WTC11 (cell line): ENCODE measurements around the gene TERB2. TPM values are rescaled to one million over a fixed set of nuclear protein-coding genes. Genes with fewer than 3 reads are reported as not detected.
"Not testable (repeated sequence)": the region's sequence is repeated elsewhere in the genome, so short reads cannot be mapped to it uniquely, and the experiment has no call there.

ENCODE experiments used
- ATAC-seq: fragments of 200-7000 bp; cut with Tn5 transposase; 2 replicates; pipeline ENCODE4 v1.10.0; 2021; ENCODE audit warnings: mild to moderate bottlenecking, moderate library complexity
- CTCF ChIA-PET: fragments of 300-600 bp; sonication (Branson Sonifier 250); formaldehyde crosslinking; loops from one replicate; lab custom pipeline; 2021; ENCODE audit warnings: antibody characterized with exemption; lab: Charles Lee
- POLR2A ChIA-PET: fragments of 350-600 bp; sonication (Branson Sonifier 250); formaldehyde crosslinking; loops from one replicate; lab custom pipeline; 2021; ENCODE audit warnings: antibody characterized with exemption; lab: Charles Lee
- DNase-seq: peaks from one replicate; pipeline ENCODE4 v3.0.0; 2021; ENCODE audit warnings: low spot score
- H3K27ac Mint-ChIP-seq: 2 replicates; pipeline ENCODE4 v1.8.0; 2021; ENCODE audit warnings: mixed read lengths
- H3K27me3 Mint-ChIP-seq: 2 replicates; pipeline ENCODE4 v1.8.0; 2021; ENCODE audit warnings: low read depth, mild to moderate bottlenecking, moderate library complexity, mixed read lengths
- H3K36me3 Mint-ChIP-seq: 2 replicates; pipeline ENCODE4 v1.8.0; 2021; ENCODE audit warnings: mixed read lengths
- H3K4me1 Mint-ChIP-seq: 2 replicates; pipeline ENCODE4 v1.8.0; 2022; ENCODE audit warnings: mixed read lengths
- H3K4me3 Mint-ChIP-seq: 2 replicates; pipeline ENCODE4 v1.8.0; 2021; ENCODE audit warnings: mild to moderate bottlenecking, moderate library complexity, mixed read lengths
- H3K9me3 Mint-ChIP-seq: 2 replicates; pipeline ENCODE4 v1.8.0; 2021; ENCODE audit warnings: mixed read lengths
- CREB1 ChIP-seq: sonication (generic); formaldehyde crosslinking; IDR thresholded peaks from 2 replicates; pipeline ENCODE4 v1.8.0; 2023; ENCODE audit warnings: mild to moderate bottlenecking, missing genetic modification reagents
- ETV6 ChIP-seq: sonication (generic); formaldehyde crosslinking; IDR thresholded peaks from 2 replicates; pipeline ENCODE4 v1.8.1; 2022; ENCODE audit warnings: mild to moderate bottlenecking, missing genetic modification reagents
- FOXK1 ChIP-seq: sonication (generic); formaldehyde crosslinking; IDR thresholded peaks from 2 replicates; pipeline ENCODE4 v1.8.0; 2022; ENCODE audit warnings: mild to moderate bottlenecking, moderate library complexity, missing genetic modification reagents
- OVOL2 ChIP-seq: fragments of 250-450 bp; sonication (Bioruptor Pico); IDR thresholded peaks from 2 replicates; pipeline ENCODE4 v1.9.0; 2021; ENCODE audit warnings: mild to moderate bottlenecking, borderline replicate concordance
- TP53 ChIP-seq: sonication (generic); formaldehyde crosslinking; IDR thresholded peaks from 2 replicates; pipeline ENCODE4 v1.8.1; 2023; ENCODE audit warnings: mild to moderate bottlenecking, missing genetic modification reagents
- ZNF138 ChIP-seq: sonication (generic); formaldehyde crosslinking; conservative IDR thresholded peaks from 2 replicates; pipeline ENCODE4 v1.8.1; 2022; ENCODE audit warnings: mild to moderate bottlenecking, moderate library complexity, missing genetic modification reagents
- ZNF396 ChIP-seq: fragments of 250-450 bp; sonication (Bioruptor Pico); IDR thresholded peaks from 2 replicates; pipeline ENCODE4 v1.8.0; 2021; ENCODE audit warnings: mild to moderate bottlenecking, moderate library complexity, borderline replicate concordance
- ZNF425 ChIP-seq: fragments of 250-450 bp; sonication (Bioruptor Pico); conservative IDR thresholded peaks from 2 replicates; pipeline ENCODE4 v1.9.0; 2021; ENCODE audit warnings: mild to moderate bottlenecking
- total RNA-seq: library from RNA; stranded (reverse); gene quantifications from 3 replicates; pipeline ENCODE4 v1.2.3, GENCODE V29; 2021
- TF ChIP-seq, protein P1 (sequence below): sonication (generic); formaldehyde crosslinking; IDR thresholded peaks from 2 replicates; pipeline ENCODE4 v1.8.1; 2022; ENCODE audit warnings: mild to moderate bottlenecking, moderate library complexity, missing genetic modification reagents
- TF ChIP-seq, protein P2 (sequence below): fragments of 250-450 bp; sonication (Bioruptor Pico); IDR thresholded peaks from 2 replicates; pipeline ENCODE4 v2.1.2; 2022; ENCODE audit warnings: mild to moderate bottlenecking, moderate library complexity
- TF ChIP-seq, protein P3 (sequence below): sonication (generic); formaldehyde crosslinking; IDR thresholded peaks from 2 replicates; pipeline ENCODE4 v1.8.1; 2022; ENCODE audit warnings: mild to moderate bottlenecking, missing genetic modification reagents, moderate library complexity, borderline replicate concordance
- TF ChIP-seq, protein P4 (sequence below): fragments of 250-450 bp; sonication (Bioruptor Pico); IDR thresholded peaks from 2 replicates; pipeline ENCODE4 v1.9.0; 2021; ENCODE audit warnings: mild to moderate bottlenecking

Gene TERB2
- total RNA-seq, 1 experiment from 2014 or later: not detected

DNA sequence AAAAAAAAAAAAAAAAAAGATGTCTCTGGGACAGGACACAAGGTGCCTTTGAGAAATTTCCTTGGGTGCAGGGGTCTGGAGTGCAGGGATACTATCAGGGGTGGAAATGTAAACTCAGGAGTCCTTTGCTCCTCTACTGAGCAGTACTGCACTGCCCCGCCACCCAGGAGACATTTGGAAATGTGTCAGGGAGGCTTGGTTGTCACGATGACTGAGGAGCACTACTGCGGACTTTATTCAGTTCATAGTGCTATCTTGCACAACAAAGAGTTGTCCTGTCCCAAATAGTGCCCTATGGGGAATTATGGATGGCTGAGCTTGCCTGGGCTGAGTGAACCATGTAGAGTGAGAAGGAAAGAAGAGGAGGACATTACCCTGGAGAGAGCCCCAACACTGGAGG, 69.1 kb downstream of the TERB2 start:
- peaks cover 23% of the 10 kb centered on the region for H3K4me1 Mint-ChIP-seq
- peaks cover 32% of the 10 kb centered on the region for H3K36me3 Mint-ChIP-seq
- POLR2A ChIA-PET, DNase-seq, H3K4me3 Mint-ChIP-seq, ATAC-seq: not testable (repeated sequence)
- H3K9me3 Mint-ChIP-seq: peaks cover 15% of the 10 kb centered on the region
- H3K27me3 Mint-ChIP-seq: peaks cover 12% of the 10 kb centered on the region; the same call in 1 of the 2 replicates
- CTCF ChIA-PET: interaction anchor here (0.6 to 0.7 kb wide), 2 partner anchors 289 to 315 kb away, joined by 3 to 4 read pairs; no protein-coding TSS in a partner anchor
- peak overlapping the region; percentile 8; the same call in 1 of the 2 replicates for H3K27ac Mint-ChIP-seq

DNA sequence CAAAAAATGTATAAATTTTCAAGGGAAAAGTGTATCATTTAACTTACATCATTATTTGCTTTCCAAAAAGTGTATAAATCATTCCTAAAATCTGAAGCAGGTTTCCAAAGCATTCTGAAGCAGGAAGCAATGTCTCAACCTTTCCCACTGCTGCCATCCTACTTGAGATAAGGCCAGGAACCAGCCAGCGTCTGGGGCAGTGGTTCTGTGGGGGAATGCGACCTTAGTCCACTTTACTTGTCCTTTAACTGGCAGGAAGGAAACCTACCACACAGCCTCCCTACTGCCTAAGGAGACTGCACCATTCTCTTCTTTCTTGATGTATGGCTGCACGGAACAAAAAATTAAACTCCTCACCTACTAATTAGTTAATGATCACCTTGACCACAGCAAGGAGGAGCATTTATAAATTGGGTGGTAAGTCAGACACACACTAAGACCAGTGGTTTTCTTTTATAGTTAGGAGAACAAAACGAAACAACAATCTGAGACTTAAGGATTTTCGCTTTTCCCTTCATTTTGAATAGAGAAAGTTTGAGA, 70.2 kb downstream of the TERB2 start:
- Mint-ChIP-seq H3K36me3 (peaks cover 39% of the 10 kb centered on the region), H3K9me3 (peaks cover 15% of the 10 kb centered on the region), H3K4me1 (peaks cover 23% of the 10 kb centered on the region), H3K27ac (no peak overlapping the region), H3K27me3 (0 out of 2 replicates have a peak, but pooled peaks cover 3% of the 10 kb centered on the region), H3K4me3 (no peak overlapping the region)
- ATAC-seq: no peak
- ChIA-PET CTCF (no interaction called here), POLR2A (no interaction called here)
- TF ChIP-seq ZNF138 (CRISPR knock-in tag): no peak
- DNase-seq: no peak

GRCh38 chr15:45027220-45027619, 70.7 kb downstream of the TERB2 start:
- ChIA-PET CTCF (interaction anchor here (1.1 kb wide), 1 partner anchor 91 kb away, joined by 3 read pairs; no protein-coding TSS in a partner anchor), POLR2A (no interaction called here)
- peaks cover 39% of the 10 kb centered on the region for H3K36me3 Mint-ChIP-seq
- no peak for DNase-seq
- ATAC-seq: no peak
- peaks cover 15% of the 10 kb centered on the region for H3K9me3 Mint-ChIP-seq
- peaks cover 23% of the 10 kb centered on the region for H3K4me1 Mint-ChIP-seq
- H3K4me3 Mint-ChIP-seq: no peak overlapping the region
- no peaks in the 10 kb centered on the region for H3K27me3 Mint-ChIP-seq
- H3K27ac Mint-ChIP-seq: no peak overlapping the region
- TF ChIP-seq ZNF425 (CRISPR knock-in tag) (no peak), CREB1 (CRISPR knock-in tag) (no peak), ZNF396 (CRISPR knock-in tag) (no peak), TP53 (no peak), FOXK1 (CRISPR knock-in tag) (no peak), OVOL2 (CRISPR knock-in tag) (no peak), ETV6 (CRISPR knock-in tag) (no peak)
- TF ChIP-seq, protein P1, sequence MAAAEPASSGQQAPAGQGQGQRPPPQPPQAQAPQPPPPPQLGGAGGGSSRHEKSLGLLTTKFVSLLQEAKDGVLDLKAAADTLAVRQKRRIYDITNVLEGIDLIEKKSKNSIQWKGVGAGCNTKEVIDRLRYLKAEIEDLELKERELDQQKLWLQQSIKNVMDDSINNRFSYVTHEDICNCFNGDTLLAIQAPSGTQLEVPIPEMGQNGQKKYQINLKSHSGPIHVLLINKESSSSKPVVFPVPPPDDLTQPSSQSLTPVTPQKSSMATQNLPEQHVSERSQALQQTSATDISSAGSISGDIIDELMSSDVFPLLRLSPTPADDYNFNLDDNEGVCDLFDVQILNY (CRISPR knock-in tag): no peak
- TF ChIP-seq, protein P2, sequence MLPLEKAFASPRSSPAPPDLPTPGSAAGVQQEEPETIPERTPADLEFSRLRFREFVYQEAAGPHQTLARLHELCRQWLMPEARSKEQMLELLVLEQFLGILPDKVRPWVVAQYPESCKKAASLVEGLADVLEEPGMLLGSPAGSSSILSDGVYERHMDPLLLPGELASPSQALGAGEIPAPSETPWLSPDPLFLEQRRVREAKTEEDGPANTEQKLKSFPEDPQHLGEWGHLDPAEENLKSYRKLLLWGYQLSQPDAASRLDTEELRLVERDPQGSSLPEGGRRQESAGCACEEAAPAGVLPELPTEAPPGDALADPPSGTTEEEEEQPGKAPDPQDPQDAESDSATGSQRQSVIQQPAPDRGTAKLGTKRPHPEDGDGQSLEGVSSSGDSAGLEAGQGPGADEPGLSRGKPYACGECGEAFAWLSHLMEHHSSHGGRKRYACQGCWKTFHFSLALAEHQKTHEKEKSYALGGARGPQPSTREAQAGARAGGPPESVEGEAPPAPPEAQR: no peak
- TF ChIP-seq, protein P3, sequence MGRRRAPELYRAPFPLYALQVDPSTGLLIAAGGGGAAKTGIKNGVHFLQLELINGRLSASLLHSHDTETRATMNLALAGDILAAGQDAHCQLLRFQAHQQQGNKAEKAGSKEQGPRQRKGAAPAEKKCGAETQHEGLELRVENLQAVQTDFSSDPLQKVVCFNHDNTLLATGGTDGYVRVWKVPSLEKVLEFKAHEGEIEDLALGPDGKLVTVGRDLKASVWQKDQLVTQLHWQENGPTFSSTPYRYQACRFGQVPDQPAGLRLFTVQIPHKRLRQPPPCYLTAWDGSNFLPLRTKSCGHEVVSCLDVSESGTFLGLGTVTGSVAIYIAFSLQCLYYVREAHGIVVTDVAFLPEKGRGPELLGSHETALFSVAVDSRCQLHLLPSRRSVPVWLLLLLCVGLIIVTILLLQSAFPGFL: no peak
- TF ChIP-seq, protein P4, sequence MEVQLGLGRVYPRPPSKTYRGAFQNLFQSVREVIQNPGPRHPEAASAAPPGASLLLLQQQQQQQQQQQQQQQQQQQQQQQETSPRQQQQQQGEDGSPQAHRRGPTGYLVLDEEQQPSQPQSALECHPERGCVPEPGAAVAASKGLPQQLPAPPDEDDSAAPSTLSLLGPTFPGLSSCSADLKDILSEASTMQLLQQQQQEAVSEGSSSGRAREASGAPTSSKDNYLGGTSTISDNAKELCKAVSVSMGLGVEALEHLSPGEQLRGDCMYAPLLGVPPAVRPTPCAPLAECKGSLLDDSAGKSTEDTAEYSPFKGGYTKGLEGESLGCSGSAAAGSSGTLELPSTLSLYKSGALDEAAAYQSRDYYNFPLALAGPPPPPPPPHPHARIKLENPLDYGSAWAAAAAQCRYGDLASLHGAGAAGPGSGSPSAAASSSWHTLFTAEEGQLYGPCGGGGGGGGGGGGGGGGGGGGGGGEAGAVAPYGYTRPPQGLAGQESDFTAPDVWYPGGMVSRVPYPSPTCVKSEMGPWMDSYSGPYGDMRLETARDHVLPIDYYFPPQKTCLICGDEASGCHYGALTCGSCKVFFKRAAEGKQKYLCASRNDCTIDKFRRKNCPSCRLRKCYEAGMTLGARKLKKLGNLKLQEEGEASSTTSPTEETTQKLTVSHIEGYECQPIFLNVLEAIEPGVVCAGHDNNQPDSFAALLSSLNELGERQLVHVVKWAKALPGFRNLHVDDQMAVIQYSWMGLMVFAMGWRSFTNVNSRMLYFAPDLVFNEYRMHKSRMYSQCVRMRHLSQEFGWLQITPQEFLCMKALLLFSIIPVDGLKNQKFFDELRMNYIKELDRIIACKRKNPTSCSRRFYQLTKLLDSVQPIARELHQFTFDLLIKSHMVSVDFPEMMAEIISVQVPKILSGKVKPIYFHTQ (CRISPR knock-in tag): no peak

Other genes starting within 250 kb of the TERB2 start
- gene PATL2, start 245.4 kb upstream of the TERB2 start, total RNA-seq: 0.41 to 1.2 TPM (median 0.59 TPM) in 3 replicates
- 88.2 to 105 TPM (median 102 TPM) in 3 replicates for gene B2M, start 245.2 kb upstream of the TERB2 start, total RNA-seq
- gene TRIM69, start 220.2 kb upstream of the TERB2 start, total RNA-seq: 9.9 to 11.3 TPM (median 10.4 TPM) in 3 replicates
- 46.2 to 48.9 TPM (median 46.4 TPM) in 3 replicates for gene SORD, start 66.5 kb downstream of the TERB2 start, total RNA-seq
- 0.13 to 0.27 TPM (median 0.14 TPM) in 3 replicates for gene DUOX2, start 157.5 kb downstream of the TERB2 start, total RNA-seq
- gene DUOXA2, start 157.6 kb downstream of the TERB2 start, total RNA-seq: 0.11 TPM in 1 of 3 replicates, not detected in the others
- gene DUOXA1, start 173.2 kb downstream of the TERB2 start, total RNA-seq: 0.09 to 0.62 TPM (median 0.50 TPM) in 3 replicates
- gene DUOX1, start 173.3 kb downstream of the TERB2 start, total RNA-seq: 1.3 to 2.1 TPM (median 1.3 TPM) in 3 replicates
- gene SHF, start 231.3 kb downstream of the TERB2 start, total RNA-seq: 30.6 to 33.1 TPM (median 31.0 TPM) in 3 replicates